NCI-H2196 (cell line): Measurements from ENCODE around the gene MARVELD2.
"Not testable (repeated sequence)": the region's sequence is repeated elsewhere in the genome, so short reads cannot be mapped to it uniquely, and the experiment has no call there.

Experiments
- DNase-seq: peaks from one replicate; lab custom pipeline; 2025; ENCODE audit not compliant: unreplicated experiment; lab: John Stamatoyannopoulos, UW

MARVELD2 gene

DNA sequence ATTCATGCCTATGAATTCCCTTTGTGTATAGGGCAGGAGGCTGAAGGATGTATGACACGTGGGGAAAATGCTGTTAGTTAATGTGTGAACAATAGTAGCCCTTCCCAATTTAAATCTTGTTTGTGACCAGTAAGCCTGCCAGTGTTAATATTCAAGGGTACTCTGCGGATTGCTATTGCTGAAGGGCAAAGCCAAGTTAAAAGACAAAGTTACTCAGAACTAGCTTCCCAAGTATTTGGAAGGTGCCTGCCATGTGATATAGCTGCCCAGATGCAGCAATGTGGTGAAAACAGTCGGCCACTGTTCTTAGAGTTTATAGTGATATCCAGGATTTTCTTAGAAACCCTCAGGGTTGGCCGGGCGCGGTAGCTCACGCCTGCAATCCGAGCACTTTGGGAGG is 34.6 kb downstream of the MARVELD2 start:
- DNase-seq = no peak

- DNase-seq = no peak
Measured at GRCh38 chr5:69450116-69450515, 35.2 kb downstream of the MARVELD2 start.

GRCh38 chr5:69450527-69450926 is 35.6 kb downstream of the MARVELD2 start:
- DNase-seq = not testable (repeated sequence)

GRCh38 chr5:69451941-69452647 is 37.2 kb downstream of the MARVELD2 start:
- DNase-seq = no peak

GRCh38 chr5:69453487-69453886 is 38.6 kb downstream of the MARVELD2 start:
- not testable (repeated sequence) for DNase-seq

DNA sequence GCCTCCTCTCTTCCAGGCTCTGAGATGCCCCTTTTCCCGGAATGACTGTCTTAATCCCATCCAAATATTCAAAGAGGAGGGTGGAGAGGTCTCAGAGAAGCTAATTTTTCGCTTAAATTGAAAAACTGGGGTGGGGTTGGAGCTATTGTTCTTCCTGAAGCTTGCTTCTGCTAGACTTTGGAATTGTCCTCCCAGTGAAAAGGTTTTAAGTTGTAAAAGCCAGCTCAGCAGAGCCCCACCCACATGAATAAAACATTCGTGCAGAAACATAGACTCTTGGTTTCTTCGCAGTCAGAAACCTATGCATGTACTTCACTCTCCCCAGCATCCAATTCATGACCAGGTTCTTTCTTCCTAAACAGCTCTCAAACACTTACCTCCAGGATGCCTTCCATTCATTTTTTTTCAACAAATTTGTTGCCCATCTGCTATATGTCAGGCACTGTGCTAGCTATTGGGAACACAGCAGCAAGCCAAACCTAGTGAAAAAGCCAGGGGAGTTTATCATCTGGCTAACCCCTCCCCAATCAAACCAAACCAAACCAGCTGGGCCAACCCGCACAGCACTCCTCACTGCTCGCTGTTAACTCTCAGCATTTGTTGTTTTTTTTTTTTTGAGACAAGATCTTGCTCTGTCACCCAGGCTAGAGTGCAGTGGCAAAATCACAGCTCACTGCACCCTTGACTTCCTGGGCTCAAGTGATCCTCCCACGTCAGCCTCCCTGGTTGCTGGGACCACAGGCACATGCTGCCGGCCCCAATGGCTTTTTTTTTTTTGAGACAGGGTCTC is 39.7 kb downstream of the MARVELD2 start:
- DNase-seq = no peak

- DNase-seq = not testable (repeated sequence)
Measured at GRCh38 chr5:69455428-69455988, 40.6 kb downstream of the MARVELD2 start.

DNA sequence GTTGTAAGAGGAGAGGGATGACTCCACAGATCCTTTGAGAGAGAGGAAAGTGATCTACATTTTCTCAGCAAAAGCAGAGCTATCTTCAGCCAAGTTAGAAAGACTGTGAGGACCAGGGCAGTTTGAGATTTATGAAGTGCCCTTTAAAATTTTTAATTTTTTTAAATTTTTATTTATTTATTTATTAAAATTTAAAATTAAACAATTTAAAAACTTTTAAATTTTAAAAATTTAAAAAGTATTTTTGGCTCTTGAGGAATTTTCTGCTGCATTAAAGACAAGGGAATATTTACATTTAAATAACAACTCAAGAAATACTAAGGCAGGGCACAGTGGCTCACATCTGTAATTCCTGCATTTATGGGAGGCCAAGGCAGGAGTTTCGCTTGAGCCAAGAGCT is 47.3 kb downstream of the MARVELD2 start:
- DNase-seq = no peak

- not testable (repeated sequence) for DNase-seq
Measured at GRCh38 chr5:69466375-69466774, 51.5 kb downstream of the MARVELD2 start.

- DNase-seq = no peak
Measured at GRCh38 chr5:69467442-69468225, 52.7 kb downstream of the MARVELD2 start.

- no peak for DNase-seq
Measured at GRCh38 chr5:69468631-69469030, 53.7 kb downstream of the MARVELD2 start.

DNA sequence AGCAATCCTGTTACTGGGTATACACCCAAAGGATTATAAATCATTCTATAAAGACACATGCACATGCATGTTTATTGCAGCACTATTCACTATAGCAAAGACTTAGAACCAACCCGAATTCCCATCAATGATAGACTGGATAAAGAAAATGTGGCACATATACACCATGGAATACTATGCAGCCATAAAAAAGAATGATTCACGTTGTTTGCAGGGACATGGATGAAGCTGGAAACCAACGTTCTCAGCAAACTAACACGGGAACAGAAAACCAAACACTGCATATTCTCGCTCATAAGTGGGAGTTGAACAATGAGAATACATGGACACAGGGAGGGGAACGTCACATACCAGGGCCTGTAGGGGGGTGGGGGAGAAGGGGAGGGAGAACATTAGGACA is 56.6 kb downstream of the MARVELD2 start:
- not testable (repeated sequence) for DNase-seq

DNA sequence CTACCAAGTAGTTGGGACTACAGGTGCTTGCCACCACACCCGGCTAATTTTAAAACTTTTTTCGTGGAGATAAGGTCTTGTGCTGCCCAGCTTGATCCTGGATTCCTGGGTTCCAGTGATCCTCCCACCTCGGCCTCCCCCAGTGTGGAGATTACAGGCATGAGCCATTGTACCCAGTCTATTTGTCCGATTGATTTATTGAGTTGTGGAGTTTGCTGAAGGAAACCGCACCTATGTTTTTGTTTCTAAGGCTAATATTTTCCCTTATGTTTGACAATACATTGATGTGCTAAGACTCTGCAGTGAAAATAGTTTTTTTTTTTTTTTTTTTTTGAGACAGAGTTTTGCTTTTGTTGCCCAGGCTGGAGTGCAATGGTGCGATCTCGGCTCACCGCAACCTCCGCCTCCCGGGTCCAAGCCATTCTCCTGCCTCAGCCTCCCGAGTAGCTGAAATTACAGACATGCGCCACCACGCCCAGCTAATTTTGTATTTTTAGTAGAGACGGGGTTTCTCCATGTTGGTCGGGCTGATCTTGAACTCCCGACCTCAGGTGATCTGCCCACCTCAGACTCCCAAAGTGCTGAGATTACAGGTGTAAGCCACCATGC is 57.7 kb downstream of the MARVELD2 start:
- not testable (repeated sequence) for DNase-seq

- no peak for DNase-seq
Measured at GRCh38 chr5:69477170-69477569, 62.3 kb downstream of the MARVELD2 start.

DNA sequence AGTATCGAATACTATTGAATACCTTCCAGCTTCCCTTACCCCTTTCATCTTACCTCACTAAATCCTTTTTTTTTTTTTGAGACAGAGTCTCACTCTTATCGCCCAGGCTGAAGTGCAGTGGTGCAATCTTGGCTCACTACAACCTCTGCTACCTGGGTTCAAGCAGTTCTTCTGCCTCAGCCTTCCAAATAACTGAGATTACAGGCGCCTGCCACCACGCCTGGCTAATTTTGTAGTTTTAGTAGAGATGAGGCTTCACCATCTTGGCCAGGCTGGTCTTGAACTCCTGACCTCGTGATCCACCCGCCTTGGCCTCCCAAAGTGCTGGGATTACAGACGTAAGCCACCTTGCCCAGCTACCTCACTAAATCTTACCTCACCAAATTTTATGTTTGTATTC is 63.4 kb downstream of the MARVELD2 start:
- not testable (repeated sequence) for DNase-seq

GRCh38 chr5:69484891-69485290 is 70.0 kb downstream of the MARVELD2 start:
- DNase-seq = no peak

DNA sequence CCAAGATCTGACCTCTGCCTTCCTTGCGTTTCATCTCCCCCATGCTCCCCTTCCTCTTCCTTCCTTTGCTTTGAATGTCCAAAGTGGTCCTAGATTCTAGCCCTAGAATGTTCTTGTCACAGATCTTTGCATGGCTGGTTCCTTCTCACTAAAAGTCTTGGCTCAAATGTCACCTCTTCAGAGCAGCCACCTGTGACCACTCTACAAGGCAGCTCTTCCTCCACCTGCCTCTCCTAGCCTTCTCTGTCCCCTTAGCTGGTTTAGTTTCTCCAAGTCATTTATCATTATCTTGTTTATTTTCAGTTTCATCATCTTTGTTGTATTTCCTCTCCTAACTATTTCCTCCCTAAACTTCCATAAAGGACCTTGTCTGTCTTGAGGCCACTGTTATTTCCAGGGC is 70.6 kb downstream of the MARVELD2 start:
- no peak for DNase-seq

- no peak for DNase-seq
Measured at GRCh38 chr5:69489246-69489645, 74.3 kb downstream of the MARVELD2 start.

DNA sequence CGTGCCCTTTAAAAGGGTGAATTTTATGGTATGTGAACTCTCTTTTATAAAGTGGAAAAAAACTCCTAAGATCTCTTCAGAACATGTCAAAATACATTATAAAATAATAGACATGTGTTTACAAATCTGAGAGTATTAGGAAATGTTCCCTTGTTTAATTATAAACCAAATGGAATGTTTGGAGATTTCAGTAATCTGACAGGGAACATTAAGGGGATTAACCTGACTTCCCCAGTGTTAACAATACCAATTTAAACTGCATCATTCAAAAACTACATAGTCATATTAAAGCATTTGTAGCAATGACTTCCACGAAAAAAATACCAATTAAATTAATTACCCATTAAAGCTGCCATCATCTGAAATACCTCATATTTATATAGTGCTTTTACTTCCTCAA is 76.1 kb downstream of the MARVELD2 start:
- no peak for DNase-seq

DNA sequence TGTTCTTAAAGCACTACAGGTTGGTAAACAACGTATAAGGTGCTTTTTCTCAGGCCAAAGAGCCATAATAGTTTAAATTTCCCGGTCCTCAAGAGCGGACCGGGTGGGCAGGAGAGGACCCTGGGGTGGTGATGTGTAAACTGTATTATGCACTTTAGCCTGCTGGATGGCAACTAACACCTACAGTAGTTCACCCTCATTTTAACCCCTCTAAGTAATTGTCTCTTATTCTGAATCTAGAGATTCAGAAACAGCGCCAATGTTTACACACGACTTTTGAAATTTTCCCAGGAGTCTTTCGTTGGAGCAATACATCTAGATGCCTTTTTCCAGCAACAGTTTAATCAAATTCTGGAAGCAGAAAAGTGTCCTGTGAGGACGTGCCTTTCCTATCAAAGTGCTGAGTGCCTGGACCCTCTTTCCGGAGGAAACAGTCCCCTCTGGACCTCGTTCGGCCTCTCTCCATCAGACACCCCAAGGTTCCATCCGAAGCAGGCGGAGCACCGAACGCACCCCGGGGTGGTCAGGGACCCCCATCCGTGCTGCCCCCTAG is 77.0 kb downstream of the MARVELD2 start:
- DNase-seq = no peak
